Liver (tissue), 9 donors: ENCODE data around the gene PNPT1. TPM values are rescaled to one million over a fixed set of nuclear protein-coding genes. Genes with fewer than 3 reads are reported as not detected.

ENCODE experiments used
- DNase-seq: peaks from one replicate; pipeline ENCODE4 v3.0.0-alpha.2; 2017; ENCODE audit warnings: low spot score
- H3K27ac ChIP-seq, 2 donors: one replicate each; pipeline ENCODE4 v1.7.0; 2013; ENCODE audit warnings: inconsistent platforms in 2 of 2, low read length in 2 of 2, control low read depth in 1 of 2, low read depth in 1 of 2, mild to moderate bottlenecking in 1 of 2
- H3K27me3 ChIP-seq, 4 donors: one replicate each; pipeline versions ENCODE4 v1.6.1 to v1.7.0; 2013; ENCODE audit warnings: low read length in 3 of 4, inconsistent platforms in 1 of 4, mild to moderate bottlenecking in 1 of 4, moderate library complexity in 1 of 4; ENCODE audit not compliant: control insufficient read depth in 4 of 4, insufficient read depth in 4 of 4
- H3K36me3 ChIP-seq, 4 donors: one replicate each; pipeline versions ENCODE4 v1.6.1 to v1.7.0; 2013; ENCODE audit warnings: low read length in 3 of 4, mild to moderate bottlenecking in 3 of 4, low read depth in 1 of 4, moderate library complexity in 1 of 4; ENCODE audit not compliant: control insufficient read depth in 4 of 4, insufficient read depth in 3 of 4
- H3K4me1 ChIP-seq, 4 donors: one replicate each; pipeline versions ENCODE4 v1.6.1 to v1.7.0; 2013; ENCODE audit warnings: low read length in 3 of 4, mild to moderate bottlenecking in 3 of 4, moderate library complexity in 1 of 4; ENCODE audit not compliant: control insufficient read depth in 4 of 4, insufficient read depth in 4 of 4
- H3K4me3 ChIP-seq, 3 donors: one replicate each; pipeline versions ENCODE4 v1.6.1 to v1.7.0; 2013; ENCODE audit warnings: low read length in 3 of 3, control low read depth in 1 of 3, low read depth in 1 of 3, mild to moderate bottlenecking in 1 of 3
- H3K9ac ChIP-seq, 2 donors: one replicate each; pipeline ENCODE4 v1.7.0; 2013; ENCODE audit warnings: low read length in 2 of 2, mild to moderate bottlenecking in 2 of 2, moderate library complexity in 2 of 2, control low read depth in 1 of 2, low read depth in 1 of 2
- H3K9me3 ChIP-seq, 4 donors: one replicate each; pipeline versions ENCODE4 v1.6.1 to v1.7.0; 2013; ENCODE audit warnings: low read length in 3 of 4; ENCODE audit not compliant: control insufficient read depth in 4 of 4
- EGR1 ChIP-seq, 2 donors: IDR thresholded peaks; 2 replicates each; pipeline ENCODE4 v1.6.1; 2016 to 2018; ENCODE audit warnings: antibody characterized with exemption in 2 of 2, low read depth in 2 of 2
- FOXA1 ChIP-seq: IDR thresholded peaks from 2 replicates; pipeline ENCODE4 v1.6.1; 2016; ENCODE audit warnings: antibody characterized with exemption
- FOXA2 ChIP-seq: IDR thresholded peaks from 2 replicates; pipeline ENCODE4 v1.6.1; 2016; ENCODE audit warnings: antibody characterized with exemption
- GABPA ChIP-seq, 2 donors: IDR thresholded peaks in 1 of 2; conservative IDR thresholded peaks in 1 of 2; 2 replicates each; pipeline ENCODE4 v1.6.1; 2016; ENCODE audit warnings: antibody characterized with exemption in 2 of 2, mild to moderate bottlenecking in 1 of 2, moderate library complexity in 1 of 2
- HNF4A ChIP-seq, 2 donors: conservative IDR thresholded peaks; 2 replicates each; pipeline ENCODE4 v1.6.1; 2016; ENCODE audit warnings: antibody characterized with exemption in 2 of 2, mild to moderate bottlenecking in 2 of 2
- HNF4G ChIP-seq: IDR thresholded peaks from 2 replicates; pipeline ENCODE4 v1.6.1; 2016; ENCODE audit warnings: antibody characterized with exemption
- MAX ChIP-seq: IDR thresholded peaks from 2 replicates; pipeline ENCODE4 v1.6.1; 2016; ENCODE audit warnings: antibody characterized with exemption
- NR2F2 ChIP-seq: IDR thresholded peaks from 2 replicates; pipeline ENCODE4 v1.6.1; 2016; ENCODE audit warnings: antibody characterized with exemption
- REST ChIP-seq: IDR thresholded peaks from 2 replicates; pipeline ENCODE4 v1.6.1; 2016; ENCODE audit warnings: antibody characterized with exemption, mild to moderate bottlenecking
- RXRA ChIP-seq, 2 donors: IDR thresholded peaks; 2 replicates each; pipeline ENCODE4 v1.6.1; 2017 to 2018; ENCODE audit warnings: antibody characterized with exemption in 2 of 2, mild to moderate bottlenecking in 1 of 2
- YY1 ChIP-seq: IDR thresholded peaks from 2 replicates; pipeline ENCODE4 v1.6.1; 2016; ENCODE audit warnings: antibody characterized with exemption, mild to moderate bottlenecking
- ZBTB33 ChIP-seq: IDR thresholded peaks from 2 replicates; pipeline ENCODE4 v1.6.1; 2016; ENCODE audit warnings: antibody characterized with exemption
- WGBS: extraction: QIAGEN DNeasy Blood & Tissue Kit; methylation state at CpG from one replicate; pipeline ENCODE4 v1.1.7; 2013; 5-methylcytosine and 5-hydroxymethylcytosine counted together
- polyA plus RNA-seq, 2 donors: library from polyadenylated mRNA; stranded (reverse) in 1 of 2; unstranded in 1 of 2; fragments of 200-250 nt in 1 of 2; fragments of >200 nt in 1 of 2; fragmentation: Nextera tagmentation in 1 of 2; extraction: Ambion mirVana in 1 of 2; gene quantifications; one replicate each; pipeline versions ENCODE4 v1.2.1 to v1.2.3, GENCODE V29; 2013 to 2015
- total RNA-seq, 2 donors: library from RNA; depleted of rRNA; stranded (reverse); fragments of >200 nt; gene quantifications; one replicate each; pipeline ENCODE4 v1.2.3, GENCODE V29; 2014
- donor health status: healthy.
- donor health status: healthy.
- donor health status: healthy.
- donor health status: healthy.
- donor health status: healthy.

Gene PNPT1
- total and polyA plus RNA-seq, 4 donors: 8.0 to 11.4 (median 8.7) TPM

GRCh38 chr2:55609193-55609794 is 84.3 kb downstream of the PNPT1 start:
- Histone ChIP-seq H3K27me3 (no peaks in the 10 kb centered on the region), H3K9me3 (no peaks in the 10 kb centered on the region), H3K4me1 (peaks cover 12 to 46% (median 26%) of the 10 kb centered on the region in 4 donors), H3K36me3 (peaks cover 0 to 15% (median 8%) of the 10 kb centered on the region in 4 donors), H3K4me3 (no peak overlapping the region), H3K9ac (peak overlapping the region; percentile 15 to 62), H3K27ac (peak overlapping the region; percentile 89 to 91)
- no peak for DNase-seq
- no peak for TF ChIP-seq GABPA (IDR thresholded peaks at IDR 0.05 in 1 of 2, conservative IDR thresholded peaks at IDR 0.05 in 1 of 2)
- no peak for TF ChIP-seq ZBTB33
- no peak for TF ChIP-seq HNF4A (conservative IDR thresholded peaks at IDR 0.05)
- no peak for TF ChIP-seq NR2F2
- no peak for TF ChIP-seq REST
- no peak for TF ChIP-seq HNF4G
- no peak for TF ChIP-seq FOXA1
- no peak for TF ChIP-seq FOXA2
- no peak for TF ChIP-seq MAX
- no peak for TF ChIP-seq YY1
- 74% methylated on average over 8 of the region's 8 CpGs for WGBS

GRCh38 chr2:55607717-55608116 is 85.9 kb downstream of the PNPT1 start:
- no peak overlapping the region for H3K27ac ChIP-seq
- WGBS: 74% methylated on average over 3 of the region's 3 CpGs
- H3K4me1 ChIP-seq: peaks cover 12 to 50% (median 26%) of the 10 kb centered on the region in 4 donors
- TF ChIP-seq FOXA2 (peak; percentile 80), RXRA (IDR thresholded peaks at IDR 0.05) (peak in 1 of 2 donors; percentile 17), GABPA (IDR thresholded peaks at IDR 0.05 in 1 of 2, conservative IDR thresholded peaks at IDR 0.05 in 1 of 2) (no peak), FOXA1 (peak; percentile 54), HNF4A (conservative IDR thresholded peaks at IDR 0.05) (peak in 1 of 2 donors; percentile 28), YY1 (peak; percentile 43), EGR1 (IDR thresholded peaks at IDR 0.05; ENCODE audit: low read depth in 2 of 2) (no peak)
- H3K4me3 ChIP-seq: no peak overlapping the region
- H3K9me3 ChIP-seq: no peaks in the 10 kb centered on the region
- H3K9ac ChIP-seq: no peak overlapping the region
- peaks cover 0 to 7% (median 6%) of the 10 kb centered on the region in 4 donors for H3K36me3 ChIP-seq
- H3K27me3 ChIP-seq: no peaks in the 10 kb centered on the region
- no peak for DNase-seq
